Naive B cell (primary cell): ENCODE data around the gene DCUN1D1. TPM values are rescaled to one million over a fixed set of nuclear protein-coding genes. Genes with fewer than 3 reads are reported as not detected.

ENCODE experiments used
- ATAC-seq, 2 donors: fragments of 150-1000 bp; cut with Tn5 transposase; 2 replicates each; pipeline ENCODE4 v1.10.0; 2021; ENCODE audit warnings: low read depth in 2 of 2, mild to moderate bottlenecking in 2 of 2, moderate library complexity in 2 of 2
- DNase-seq: peaks from one replicate; pipeline ENCODE4 v3.0.0; 2022
- H3K27ac Mint-ChIP-seq, 6 donors: one replicate each; pipeline ENCODE4 v1.8.0; 2020 to 2022; ENCODE audit warnings: mild to moderate bottlenecking in 6 of 6, mixed read lengths in 6 of 6, moderate library complexity in 5 of 6, inconsistent platforms in 2 of 6
- H3K27me3 Mint-ChIP-seq, 3 donors: one replicate each; pipeline ENCODE4 v1.8.0; 2021 to 2022; ENCODE audit warnings: mixed read lengths in 3 of 3, mild to moderate bottlenecking in 1 of 3
- H3K36me3 Mint-ChIP-seq, 2 donors: one replicate each; pipeline ENCODE4 v1.8.0; 2020 to 2022; ENCODE audit warnings: mixed read lengths in 2 of 2, inconsistent platforms in 1 of 2, mild to moderate bottlenecking in 1 of 2
- H3K4me1 Mint-ChIP-seq, 3 donors: one replicate each; pipeline ENCODE4 v1.8.0; 2020 to 2022; ENCODE audit warnings: mixed read lengths in 3 of 3, inconsistent platforms in 1 of 3, mild to moderate bottlenecking in 1 of 3, moderate library complexity in 1 of 3
- H3K4me3 Mint-ChIP-seq, 8 donors: one replicate each; pipeline ENCODE4 v1.8.0; 2020 to 2022; ENCODE audit warnings: mild to moderate bottlenecking in 8 of 8, mixed read lengths in 8 of 8, moderate library complexity in 8 of 8, inconsistent platforms in 2 of 8
- H3K9me3 Mint-ChIP-seq, 7 donors: one replicate each; pipeline ENCODE4 v1.8.0; 2020 to 2022; ENCODE audit warnings: mixed read lengths in 7 of 7, mild to moderate bottlenecking in 5 of 7, inconsistent platforms in 2 of 7, moderate library complexity in 1 of 7
- polyA plus RNA-seq, 6 donors: library from polyadenylated mRNA; unstranded; fragments of 300-500 nt; fragmentation: Illumina TruSeq; gene quantifications; one replicate each; pipeline ENCODE4 v1.2.3, GENCODE V29; 2021; ENCODE audit warnings: low read depth in 6 of 6

DCUN1D1 gene
- 10 to 100 TPM; 19.0 to 29.6 (median 24.6) TPM for polyA plus RNA-seq

GRCh38 chr3:182980204-182981037 lies at the start of gene DCUN1D1:
TSS of gene DCUN1D1 (minus strand) at chr3:182980538. CDS start at chr3:182980489, 49 bp downstream.
- DNase-seq (peak; percentile 91), ATAC-seq (peak; percentile 86 to 87)
- Mint-ChIP-seq H3K27me3 (no peaks in the 10 kb centered on the region), H3K4me1 (peaks cover 19 to 35% (median 33%) of the 10 kb centered on the region in 3 donors), H3K4me3 (peak within 1 kb of the TSS in 7 of 8 donors; percentile 88 to 97 (median 94)), H3K36me3 (no peaks in the 10 kb centered on the region), H3K27ac (peak within 1 kb of the TSS; percentile 82 to 96 (median 87)), H3K9me3 (no peaks in the 10 kb centered on the region)

GRCh38 chr3:183028416-183028815 lies 48.1 kb upstream of the DCUN1D1 start:
- DNase-seq (no peak), ATAC-seq (no peak)
- H3K27me3 Mint-ChIP-seq, result no peaks in the 10 kb centered on the region
- peaks cover 0 to 7% (median 2%) of the 10 kb centered on the region in 7 donors for H3K9me3 Mint-ChIP-seq
- no peak overlapping the region for H3K4me3 Mint-ChIP-seq
- peaks cover 36 to 52% of the 10 kb centered on the region in 2 donors for H3K36me3 Mint-ChIP-seq
- no peak overlapping the region for H3K27ac Mint-ChIP-seq
- H3K4me1 Mint-ChIP-seq, result no peaks in the 10 kb centered on the region

- Mint-ChIP-seq H3K4me1 (no peaks in the 10 kb centered on the region), H3K27ac (no peak overlapping the region), H3K4me3 (peak overlapping the region in 1 of 8 donors; percentile 62), H3K36me3 (peaks cover 27 to 48% of the 10 kb centered on the region in 2 donors), H3K27me3 (no peaks in the 10 kb centered on the region), H3K9me3 (peaks cover 0 to 7% (median 2%) of the 10 kb centered on the region in 7 donors)
- ATAC-seq (no peak), DNase-seq (no peak)
Measured at GRCh38 chr3:183027276-183027675, 46.9 kb upstream of the DCUN1D1 start.

GRCh38 chr3:183022936-183023516 lies 42.7 kb upstream of the DCUN1D1 start:
- Mint-ChIP-seq H3K9me3 (no peaks in the 10 kb centered on the region), H3K27me3 (no peaks in the 10 kb centered on the region), H3K4me3 (no peak overlapping the region), H3K27ac (no peak overlapping the region), H3K4me1 (no peaks in the 10 kb centered on the region), H3K36me3 (peaks cover 30 to 34% of the 10 kb centered on the region in 2 donors)
- DNase-seq (no peak), ATAC-seq (no peak)

GRCh38 chr3:183018421-183019192 lies 38.3 kb upstream of the DCUN1D1 start:
- Mint-ChIP-seq H3K36me3 (peaks cover 17 to 44% of the 10 kb centered on the region in 2 donors), H3K27me3 (no peaks in the 10 kb centered on the region), H3K27ac (no peak overlapping the region), H3K4me3 (no peak overlapping the region), H3K4me1 (no peaks in the 10 kb centered on the region), H3K9me3 (no peaks in the 10 kb centered on the region)
- DNase-seq (no peak), ATAC-seq (no peak)

- no peak for DNase-seq
- Mint-ChIP-seq H3K4me3 (no peak overlapping the region), H3K4me1 (peaks cover 0 to 5% (median 0%) of the 10 kb centered on the region in 3 donors), H3K27ac (no peak overlapping the region), H3K27me3 (no peaks in the 10 kb centered on the region), H3K36me3 (peaks cover 8 to 32% of the 10 kb centered on the region in 2 donors), H3K9me3 (no peaks in the 10 kb centered on the region)
- no peak for ATAC-seq
Measured at GRCh38 chr3:183015185-183015584, 34.8 kb upstream of the DCUN1D1 start.

GRCh38 chr3:183013856-183014255 lies 33.5 kb upstream of the DCUN1D1 start:
- Mint-ChIP-seq H3K27ac (no peak overlapping the region), H3K27me3 (no peaks in the 10 kb centered on the region), H3K4me3 (no peak overlapping the region), H3K4me1 (peaks cover 0 to 5% (median 0%) of the 10 kb centered on the region in 3 donors), H3K9me3 (no peaks in the 10 kb centered on the region), H3K36me3 (peaks cover 3 to 20% of the 10 kb centered on the region in 2 donors)
- ATAC-seq (no peak), DNase-seq (no peak)

DNA sequence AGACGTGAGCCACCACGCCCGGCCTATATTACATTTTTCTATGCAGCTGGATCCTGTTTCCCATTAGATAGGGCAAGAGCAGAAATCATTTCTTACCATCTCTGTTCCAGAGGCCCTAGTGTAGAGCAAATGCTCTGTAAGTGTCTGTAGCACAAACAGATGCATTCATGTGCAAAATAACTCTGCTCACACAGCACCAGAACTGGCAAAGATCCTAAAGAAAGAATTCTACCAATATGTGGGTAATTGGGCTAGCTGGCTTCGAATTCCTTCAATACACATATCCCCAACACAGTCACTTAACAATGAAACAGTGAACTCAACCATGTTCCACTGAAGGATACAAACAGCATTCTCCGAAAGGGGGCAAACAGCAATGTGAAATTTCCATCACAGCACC lies 32.7 kb upstream of the DCUN1D1 start:
- DNase-seq (no peak), ATAC-seq (no peak)
- no peak overlapping the region for H3K27ac Mint-ChIP-seq
- no peaks in the 10 kb centered on the region for H3K9me3 Mint-ChIP-seq
- peak overlapping the region in 1 of 8 donors; percentile 3 for H3K4me3 Mint-ChIP-seq
- H3K27me3 Mint-ChIP-seq, result no peaks in the 10 kb centered on the region
- peaks cover 0 to 15% of the 10 kb centered on the region in 2 donors for H3K36me3 Mint-ChIP-seq
- H3K4me1 Mint-ChIP-seq, result peaks cover 0 to 5% (median 0%) of the 10 kb centered on the region in 3 donors

DNA sequence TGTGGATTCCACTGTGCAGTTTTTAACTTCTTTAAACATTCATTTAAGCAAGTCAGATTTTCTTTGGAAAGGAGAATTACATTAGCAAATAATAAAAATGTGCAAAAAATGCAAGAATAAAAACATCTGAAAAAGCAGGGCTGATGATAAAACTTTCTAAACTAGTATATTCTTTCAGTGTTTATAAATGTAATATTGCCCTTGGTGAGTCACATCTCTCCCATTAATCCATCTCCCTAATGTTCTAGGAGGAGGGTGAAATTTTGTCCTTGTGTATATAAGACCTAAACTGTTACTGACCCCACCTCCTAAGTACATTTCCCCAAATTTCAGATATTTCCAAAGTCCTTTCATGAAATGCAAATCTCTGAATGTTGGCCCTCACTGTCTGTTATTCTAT lies 28.5 kb upstream of the DCUN1D1 start:
- Mint-ChIP-seq H3K9me3 (no peaks in the 10 kb centered on the region), H3K27ac (peak overlapping the region in 1 of 6 donors; percentile 73), H3K27me3 (no peaks in the 10 kb centered on the region), H3K4me1 (peaks cover 0 to 5% (median 0%) of the 10 kb centered on the region in 3 donors), H3K36me3 (peaks cover 0 to 4% of the 10 kb centered on the region in 2 donors), H3K4me3 (no peak overlapping the region)
- ATAC-seq, result no peak
- DNase-seq, result no peak

GRCh38 chr3:183008303-183008702 lies 28.0 kb upstream of the DCUN1D1 start:
- Mint-ChIP-seq H3K36me3 (peaks cover 0 to 4% of the 10 kb centered on the region in 2 donors), H3K27me3 (no peaks in the 10 kb centered on the region)
- DNase-seq, result no peak

DNA sequence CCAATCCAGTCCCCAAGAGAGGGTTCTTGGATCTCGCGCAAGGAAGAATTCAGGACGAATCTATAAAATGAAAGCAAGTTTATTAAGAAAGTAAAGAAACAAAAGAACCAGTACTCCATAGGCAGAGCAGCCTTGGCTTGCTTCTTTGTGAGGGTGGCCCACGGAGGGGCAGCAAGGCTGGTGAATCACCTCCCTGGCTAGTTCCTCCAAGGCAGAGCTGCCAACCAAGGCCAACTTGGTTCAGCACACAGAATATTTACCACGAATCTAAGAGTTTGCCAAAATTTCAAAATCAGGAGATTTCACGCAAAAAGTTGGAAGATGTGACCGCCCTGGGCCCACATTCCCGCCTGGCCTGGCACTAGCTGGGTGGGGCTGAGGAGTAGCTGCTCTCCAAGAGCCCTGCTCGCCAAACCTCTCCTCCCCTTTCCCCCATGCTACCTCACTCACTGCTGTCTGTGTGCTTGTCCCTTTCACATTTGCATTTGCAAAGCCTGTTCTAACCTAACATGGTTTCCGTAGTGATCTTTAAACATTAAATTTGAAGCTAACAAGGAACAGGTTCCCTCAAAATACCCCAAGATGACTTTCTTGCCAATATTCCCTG lies 26.2 kb upstream of the DCUN1D1 start:
- DNase-seq (no peak), ATAC-seq (no peak)
- no peaks in the 10 kb centered on the region for H3K4me1 Mint-ChIP-seq
- H3K36me3 Mint-ChIP-seq, result peaks cover 0 to 12% of the 10 kb centered on the region in 2 donors
- H3K9me3 Mint-ChIP-seq, result no peaks in the 10 kb centered on the region
- no peak overlapping the region for H3K27ac Mint-ChIP-seq
- no peak overlapping the region for H3K4me3 Mint-ChIP-seq
- H3K27me3 Mint-ChIP-seq, result no peaks in the 10 kb centered on the region

More at GRCh38 chr3:183008303-183008702, 28.0 kb upstream of the DCUN1D1 start:
- Mint-ChIP-seq H3K9me3 (no peaks in the 10 kb centered on the region), H3K4me3 (no peak overlapping the region), H3K4me1 (peaks cover 0 to 5% (median 0%) of the 10 kb centered on the region in 3 donors), H3K27ac (no peak overlapping the region)
- ATAC-seq, result no peak

DNA sequence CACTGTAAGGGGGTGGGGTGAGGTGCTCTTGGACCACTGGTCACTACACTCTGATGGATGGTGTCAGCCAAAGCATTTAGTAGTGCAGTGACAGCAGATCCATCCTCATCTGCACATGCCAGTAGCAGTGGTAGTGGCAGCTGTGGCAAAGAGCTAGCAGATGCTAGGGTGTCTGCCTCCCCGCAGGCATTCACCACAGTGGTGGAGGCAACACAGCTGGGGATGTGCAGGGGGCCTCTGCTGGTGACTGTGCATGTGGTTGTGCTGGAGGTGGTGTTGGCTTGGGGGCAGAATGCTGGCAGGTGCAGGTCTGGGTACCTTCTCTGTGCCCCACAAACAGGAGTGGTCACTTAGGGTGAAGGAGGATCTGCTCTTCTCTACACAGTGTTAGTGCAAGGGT lies 19.4 kb upstream of the DCUN1D1 start:
- Mint-ChIP-seq H3K27me3 (peaks cover 0 to 5% (median 0%) of the 10 kb centered on the region in 3 donors), H3K9me3 (peaks cover 0 to 10% (median 3%) of the 10 kb centered on the region in 7 donors), H3K4me3 (no peak overlapping the region), H3K4me1 (no peaks in the 10 kb centered on the region), H3K36me3 (peaks cover 7% of the 10 kb centered on the region in 2 donors), H3K27ac (no peak overlapping the region)
- no peak for DNase-seq
- no peak for ATAC-seq
